B cell (primary cell): ENCODE data around the gene MYBPC3. TPM values are rescaled to one million over a fixed set of nuclear protein-coding genes. Genes with fewer than 3 reads are reported as not detected.

Source experiments
- ATAC-seq: fragments of 200-7000 bp; cut with Tn5 transposase; one replicate; pipeline ENCODE4 v1.10.0; 2021; ENCODE audit warnings: low read depth, mild to moderate bottlenecking, moderate number of reproducible peaks, moderate library complexity
- CTCF ChIA-PET: fragments of 350-600 bp; sonication (Branson Sonifier 250); formaldehyde crosslinking; loops from one replicate; lab custom pipeline; 2021; ENCODE audit warnings: antibody characterized with exemption, inconsistent platforms; lab: Charles Lee
- POLR2A ChIA-PET: fragments of 350-600 bp; sonication (Branson Sonifier 250); formaldehyde crosslinking; loops from one replicate; lab custom pipeline; 2021; ENCODE audit warnings: antibody characterized with exemption; lab: Charles Lee
- DNase-seq: peaks from one replicate; pipeline ENCODE4 v3.0.0; 2013
- H2AFZ ChIP-seq: 2 replicates; pipeline ENCODE4 v1.6.1; 2012; ENCODE audit warnings: mild to moderate bottlenecking, low read depth, low read length; ENCODE audit not compliant: insufficient read depth, poor library complexity, severe bottlenecking
- H3K27ac ChIP-seq, 2 donors: 1 replicate in 1 of 2; 2 replicates in 1 of 2; pipeline ENCODE4 v1.5.1; 2012 to 2013; ENCODE audit warnings: low read length in 2 of 2, mild to moderate bottlenecking in 2 of 2, moderate library complexity in 1 of 2
- H3K27me3 ChIP-seq, 4 experiments: fragments of 200-600 bp in 1 of 4; sonication (generic) in 1 of 4; replicated peaks in 1 of 4; 1 replicate in 2 of 4; 2 replicates in 2 of 4; pipeline versions ENCODE4 v1.6.1 to v1.7.0; 2013 to 2016; ENCODE audit warnings: low read length in 3 of 4, mild to moderate bottlenecking in 2 of 4, mixed read lengths in 1 of 4, moderate library complexity in 1 of 4; ENCODE audit not compliant: insufficient read depth in 4 of 4, control insufficient read depth in 3 of 4; ENCODE audit errors: control extremely low read depth in 1 of 4
- H3K36me3 ChIP-seq, 2 experiments: replicated peaks in 1 of 2; 1 replicate in 1 of 2; 2 replicates in 1 of 2; pipeline versions ENCODE4 v1.6.1 to v1.7.1; 2013; ENCODE audit warnings: low read length in 1 of 2; ENCODE audit not compliant: insufficient read depth in 2 of 2, control insufficient read depth in 1 of 2; ENCODE audit errors: control extremely low read depth in 1 of 2, extremely low read depth in 1 of 2
- H3K4me1 ChIP-seq, 2 donors: fragments of 200-600 bp in 1 of 2; sonication (generic) in 1 of 2; 1 replicate in 1 of 2; 2 replicates in 1 of 2; pipeline versions ENCODE4 v1.5.1 to v1.6.1; 2013 to 2017; ENCODE audit warnings: low read length in 2 of 2; ENCODE audit not compliant: control insufficient read depth in 2 of 2, insufficient read depth in 2 of 2
- H3K4me2 ChIP-seq: replicated peaks from 2 replicates; pipeline ENCODE3; 2012; ENCODE audit warnings: mild to moderate bottlenecking, low read depth, low read length; ENCODE audit not compliant: poor library complexity, severe bottlenecking
- H3K4me3 ChIP-seq, 5 experiments: fragments of 200-600 bp in 1 of 5; sonication (generic) in 1 of 5; 1 replicate in 3 of 5; 2 replicates in 2 of 5; pipeline versions ENCODE4 v1.5.1 to v1.7.0; 2011 to 2016; ENCODE audit warnings: low read length in 4 of 5, mild to moderate bottlenecking in 4 of 5, low read depth in 2 of 5, control low read depth in 1 of 5, moderate library complexity in 1 of 5; ENCODE audit not compliant: insufficient read depth in 1 of 5; ENCODE audit errors: control extremely low read depth in 1 of 5, extremely low read depth in 1 of 5
- H3K79me2 ChIP-seq: fragments of 200-600 bp; sonication (generic); one replicate; pipeline ENCODE4 v1.6.0; 2016; ENCODE audit warnings: low read length; ENCODE audit not compliant: control insufficient read depth, insufficient read depth
- H3K9ac ChIP-seq: fragments of 200-600 bp; sonication (generic); 2 replicates; pipeline ENCODE4 v1.6.1; 2017; ENCODE audit warnings: mild to moderate bottlenecking, low read length, moderate library complexity
- H3K9me3 ChIP-seq, 3 donors: one replicate each; pipeline versions ENCODE4 v1.6.1 to v1.7.1; 2013; ENCODE audit warnings: low read length in 2 of 3; ENCODE audit not compliant: control insufficient read depth in 2 of 3, insufficient read depth in 1 of 3; ENCODE audit errors: control extremely low read depth in 1 of 3
- H4K20me1 ChIP-seq: 2 replicates; pipeline ENCODE4 v1.6.0; 2012; ENCODE audit warnings: mild to moderate bottlenecking, low read length; ENCODE audit not compliant: insufficient read depth, control insufficient read depth, poor library complexity, severe bottlenecking
- H3K27ac Mint-ChIP-seq: one replicate; pipeline ENCODE4 v1.8.0; 2021; ENCODE audit warnings: mixed read lengths
- H3K27me3 Mint-ChIP-seq: one replicate; pipeline ENCODE4 v1.8.0; 2021; ENCODE audit warnings: mixed read lengths
- H3K4me1 Mint-ChIP-seq: one replicate; pipeline ENCODE4 v1.8.0; 2021; ENCODE audit warnings: mixed read lengths
- H3K4me3 Mint-ChIP-seq: one replicate; pipeline ENCODE4 v1.8.0; 2021; ENCODE audit warnings: mixed read lengths
- H3K9me3 Mint-ChIP-seq: one replicate; pipeline ENCODE4 v1.8.0; 2022; ENCODE audit warnings: mixed read lengths; ENCODE audit not compliant: insufficient read depth
- EZH2 ChIP-seq: IDR thresholded peaks from 2 replicates; pipeline ENCODE4 v1.6.1; 2012; ENCODE audit warnings: borderline replicate concordance, low read depth, mild to moderate bottlenecking, moderate library complexity, low read length; ENCODE audit not compliant: insufficient read depth, poor library complexity, severe bottlenecking
- WGBS: methylation state at CpG from one replicate; pipeline ENCODE4 v1.1.5; 2013; ENCODE audit warnings: missing lambda C conversion rate; ENCODE audit not compliant: insufficient coverage; 5-methylcytosine and 5-hydroxymethylcytosine counted together
- intact Hi-C: fragments of 100-400 bp; cut with micrococcal nuclease; formaldehyde crosslinking; loops from one replicate; pipeline ENCODE4 v1.10.0; 2022
- polyA plus RNA-seq: library from polyadenylated mRNA; depleted of rRNA; stranded (reverse); fragments of >200 nt; gene quantifications from 2 replicates; pipeline ENCODE4 v1.2.3, GENCODE V29; 2012
- total RNA-seq, 2 donors: library from RNA; stranded (reverse); fragments of 120-200 nt in 1 of 2; gene quantifications; 1 replicate in 1 of 2; 2 replicates in 1 of 2; pipeline versions ENCODE4 v1.2.3 to v1.2.4, GENCODE V29; 2013 to 2022
- TF ChIP-seq, protein P1 (sequence below): fragments of 200-600 bp; IDR thresholded peaks from one replicate; pipeline ENCODE4 v1.8.0; 2022; ENCODE audit warnings: antibody characterized with exemption, mild to moderate bottlenecking

MYBPC3 gene
- total and polyA plus RNA-seq, 2 donors (not counting 1 experiment from before 2014, with no cell fraction given), result 0.67 to 1.4 TPM

DNA sequence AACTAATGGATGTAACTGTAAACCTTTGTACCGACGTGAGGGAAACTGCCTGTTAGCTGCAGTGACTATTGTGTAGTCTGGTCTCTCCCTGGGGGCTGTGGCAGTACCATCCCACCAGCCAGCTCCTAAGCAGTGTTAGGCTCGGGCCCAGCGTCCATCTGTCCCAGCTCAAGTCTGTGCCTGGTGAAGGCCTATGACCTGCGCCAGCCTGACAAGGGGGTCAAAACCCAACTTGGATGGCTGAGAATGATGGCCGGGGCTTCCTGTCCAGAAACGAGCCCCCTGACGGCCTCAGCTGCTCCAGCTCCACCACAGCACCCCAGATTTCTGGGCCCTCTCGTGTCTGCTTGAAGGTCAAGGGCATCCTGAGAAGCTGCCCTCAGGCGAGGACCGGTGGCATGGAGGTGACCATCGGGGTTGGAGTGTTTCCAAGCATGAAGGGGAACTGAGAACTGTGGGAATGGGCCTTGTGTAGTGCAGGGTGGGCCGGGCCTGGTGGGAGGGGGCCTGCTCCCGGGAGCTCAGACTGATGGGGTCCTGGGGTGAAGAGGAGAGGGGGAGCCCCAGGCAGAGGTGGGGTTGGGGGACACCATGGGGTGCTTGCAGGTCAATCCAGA, 40.2 kb upstream of the MYBPC3 start:
- Histone ChIP-seq H3K27me3 (no peaks in the 10 kb centered on the region), H3K9ac (no peak overlapping the region), H3K4me1 (peaks cover 43 to 67% of the 10 kb centered on the region in 2 donors), H3K4me3 (no peak overlapping the region), H3K36me3 (no peaks in the 10 kb centered on the region), H3K4me2 (peak overlapping the region; percentile 81), H3K79me2 (peaks cover 34% of the 10 kb centered on the region), H3K9me3 (no peaks in the 10 kb centered on the region), H4K20me1 (no peaks in the 10 kb centered on the region), H2AFZ (no peak overlapping the region), H3K27ac (no peak overlapping the region)
- Mint-ChIP-seq H3K4me3 (peak overlapping the region; percentile 34), H3K27ac (peak overlapping the region; percentile 98), H3K27me3 (no peaks in the 10 kb centered on the region), H3K9me3 (no peaks in the 10 kb centered on the region), H3K4me1 (peaks cover 60% of the 10 kb centered on the region)
- intact Hi-C loops, result no loop called here
- TF ChIP-seq EZH2, result no peak
- TF ChIP-seq, protein P1, sequence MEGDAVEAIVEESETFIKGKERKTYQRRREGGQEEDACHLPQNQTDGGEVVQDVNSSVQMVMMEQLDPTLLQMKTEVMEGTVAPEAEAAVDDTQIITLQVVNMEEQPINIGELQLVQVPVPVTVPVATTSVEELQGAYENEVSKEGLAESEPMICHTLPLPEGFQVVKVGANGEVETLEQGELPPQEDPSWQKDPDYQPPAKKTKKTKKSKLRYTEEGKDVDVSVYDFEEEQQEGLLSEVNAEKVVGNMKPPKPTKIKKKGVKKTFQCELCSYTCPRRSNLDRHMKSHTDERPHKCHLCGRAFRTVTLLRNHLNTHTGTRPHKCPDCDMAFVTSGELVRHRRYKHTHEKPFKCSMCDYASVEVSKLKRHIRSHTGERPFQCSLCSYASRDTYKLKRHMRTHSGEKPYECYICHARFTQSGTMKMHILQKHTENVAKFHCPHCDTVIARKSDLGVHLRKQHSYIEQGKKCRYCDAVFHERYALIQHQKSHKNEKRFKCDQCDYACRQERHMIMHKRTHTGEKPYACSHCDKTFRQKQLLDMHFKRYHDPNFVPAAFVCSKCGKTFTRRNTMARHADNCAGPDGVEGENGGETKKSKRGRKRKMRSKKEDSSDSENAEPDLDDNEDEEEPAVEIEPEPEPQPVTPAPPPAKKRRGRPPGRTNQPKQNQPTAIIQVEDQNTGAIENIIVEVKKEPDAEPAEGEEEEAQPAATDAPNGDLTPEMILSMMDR, result no peak
- DNase-seq (peak; percentile 2), ATAC-seq (no peak)
- ChIA-PET POLR2A (interaction anchor here (0.7 to 4.1 kb wide), 6 partner anchors 8 to 212 kb away, joined by 3 to 39 read pairs (median 6); partner anchors contain the start of genes DDB2 and SPI1), CTCF (interaction anchor here (0.9 to 5.7 kb wide), 8 partner anchors 10 to 19 kb away, joined by 4 to 72 read pairs (median 6); partner anchors contain the start of gene SPI1)
- 72% methylated on average over 13 of the region's 14 CpGs for WGBS
